ENCODE measurements around the gene ARHGEF37.

- TF ChIP-seq CTCF (IDR thresholded peaks at IDR 0.05; ENCODE audit: low read depth, low read length, poor library complexity, severe bottlenecking) = no peak
- TF ChIP-seq EZH2phosphoT487 (IDR thresholded peaks at IDR 0.05; ENCODE audit: borderline replicate concordance, low read length) = no peak
These were observed 18.1 kb downstream of the ARHGEF37 start for GRCh38 chr5:149599375-149599774.
